GM21529 (cell line): ENCODE data around the gene ELOVL6.
"Not testable (repeated sequence)": the region's sequence is repeated elsewhere in the genome, so short reads cannot be mapped to it uniquely, and the experiment has no call there.

ENCODE experiments used
- ATAC-seq: cut with Tn5 transposase; IDR thresholded peaks from one replicate; pipeline ENCODE4 v1.9.1; 2021; ENCODE audit not compliant: unreplicated experiment

Gene ELOVL6

GRCh38 chr4:110196871-110197528, 1.4 kb downstream of the ELOVL6 start:
- peak; percentile 24 for ATAC-seq

- ATAC-seq, result peak; percentile 27
Measured at GRCh38 chr4:110196206-110196870, 2.1 kb downstream of the ELOVL6 start.

DNA sequence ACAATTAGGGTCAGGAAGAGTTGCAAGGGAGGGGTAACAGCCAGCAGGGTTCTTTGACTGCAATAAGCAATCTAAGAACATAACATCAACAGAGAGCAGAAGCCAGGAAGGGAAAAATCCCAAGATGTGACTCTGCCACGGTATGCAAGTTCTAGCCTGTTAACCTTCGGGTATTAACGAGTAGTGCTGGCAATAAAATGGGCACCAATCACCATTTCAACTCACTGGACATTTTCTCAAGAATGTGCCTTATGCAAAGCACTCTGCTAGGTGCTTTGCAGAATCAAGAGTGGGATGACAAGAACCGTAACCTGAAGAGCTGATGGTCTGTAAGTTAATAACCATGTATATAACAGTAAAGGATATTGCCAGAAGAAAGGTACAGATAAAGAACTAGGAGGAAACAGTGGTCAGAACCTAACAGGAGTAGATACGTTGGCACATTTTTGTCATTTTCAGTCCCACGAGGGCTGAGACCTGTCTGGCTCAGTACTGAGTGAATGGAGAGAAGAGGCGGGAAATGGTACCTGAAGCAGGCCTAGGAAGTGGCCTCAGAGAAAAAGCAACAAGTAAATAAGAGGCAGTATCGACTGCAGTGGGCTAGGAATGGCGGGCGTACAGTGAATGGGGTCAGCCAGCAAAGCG, 2.7 kb downstream of the ELOVL6 start:
- peak; percentile 5 for ATAC-seq

- ATAC-seq, result peak; percentile 70
Measured at GRCh38 chr4:110193822-110194761, 4.3 kb downstream of the ELOVL6 start.

GRCh38 chr4:110193287-110193686, 5.1 kb downstream of the ELOVL6 start:
- not testable (repeated sequence) for ATAC-seq

- no peak for ATAC-seq
Measured at GRCh38 chr4:110190249-110190648, 8.2 kb downstream of the ELOVL6 start.

- ATAC-seq, result no peak
Measured at GRCh38 chr4:110188113-110188512, 10.3 kb downstream of the ELOVL6 start.

- ATAC-seq, result no peak
Measured at GRCh38 chr4:110184791-110185155, 13.6 kb downstream of the ELOVL6 start.

DNA sequence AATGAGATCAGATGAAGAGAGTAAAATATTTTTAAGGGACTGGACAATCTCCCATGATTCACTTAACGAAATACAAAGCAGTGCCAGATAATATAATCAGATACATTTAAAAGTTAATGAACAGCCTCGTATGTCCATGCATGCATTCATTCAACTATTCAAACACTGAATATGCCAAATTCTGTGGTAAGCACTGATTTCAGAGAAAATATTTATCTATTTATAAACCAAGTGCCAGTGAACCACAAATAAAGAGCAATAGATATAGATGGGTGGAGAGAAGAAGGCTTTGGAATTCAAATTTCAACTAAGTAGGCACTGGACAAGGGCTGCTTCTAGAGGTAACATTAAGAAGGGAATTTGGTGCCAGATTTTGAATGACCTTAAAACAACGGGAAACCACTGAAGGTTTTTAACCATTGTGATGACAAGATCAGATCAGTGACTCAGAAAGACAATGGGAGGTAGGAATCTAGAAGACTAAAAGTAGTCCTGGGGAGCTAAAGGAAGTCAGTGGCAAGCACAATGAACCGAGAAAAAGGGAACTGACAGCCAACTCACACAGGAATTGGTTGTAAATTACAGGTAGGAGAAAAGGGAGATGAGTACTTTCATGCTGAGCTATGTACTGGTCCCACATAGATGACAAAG, 14.2 kb downstream of the ELOVL6 start:
- no peak for ATAC-seq

GRCh38 chr4:110183643-110184042, 14.8 kb downstream of the ELOVL6 start:
- no peak for ATAC-seq

- no peak for ATAC-seq
Measured at GRCh38 chr4:110183058-110183457, 15.4 kb downstream of the ELOVL6 start.

- no peak for ATAC-seq
Measured at GRCh38 chr4:110181890-110182289, 16.5 kb downstream of the ELOVL6 start.

DNA sequence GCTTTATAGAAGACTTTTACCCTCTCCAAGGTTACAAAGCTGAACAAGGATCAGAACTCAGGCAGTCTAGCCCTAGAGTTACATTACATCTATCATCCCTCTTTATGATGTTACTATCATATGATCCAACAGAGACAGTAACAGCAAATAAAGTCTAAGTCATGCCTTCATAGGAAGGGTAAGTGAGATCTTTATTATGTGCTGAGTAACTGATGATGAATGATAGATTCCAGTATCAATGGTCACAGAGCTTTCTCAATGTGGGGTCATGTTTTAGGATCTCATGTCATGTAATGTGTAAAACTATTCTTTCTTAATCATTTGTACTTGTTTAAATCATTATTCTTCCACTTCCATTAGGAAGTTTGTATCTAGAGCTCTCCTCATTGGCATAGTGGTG, 22.8 kb downstream of the ELOVL6 start:
- no peak for ATAC-seq

DNA sequence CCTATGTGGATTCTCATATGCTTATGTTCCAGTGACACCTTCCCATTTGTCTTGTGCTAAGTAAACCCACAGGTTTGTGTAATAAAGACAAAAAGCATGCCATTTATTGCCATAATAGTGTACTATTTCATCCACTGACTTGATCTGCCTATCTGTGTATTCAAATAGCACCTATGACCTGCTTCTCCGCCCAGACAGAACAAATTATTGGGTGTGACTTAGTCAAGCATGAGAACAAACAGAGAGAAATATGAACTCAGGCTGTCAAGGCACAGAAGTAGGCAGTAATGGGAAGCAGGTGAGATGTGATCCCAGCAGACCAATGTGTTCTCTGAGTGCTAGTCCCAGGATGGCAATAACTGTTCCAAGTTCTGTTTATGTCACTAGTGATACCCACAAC, 25.4 kb downstream of the ELOVL6 start:
- ATAC-seq, result no peak

DNA sequence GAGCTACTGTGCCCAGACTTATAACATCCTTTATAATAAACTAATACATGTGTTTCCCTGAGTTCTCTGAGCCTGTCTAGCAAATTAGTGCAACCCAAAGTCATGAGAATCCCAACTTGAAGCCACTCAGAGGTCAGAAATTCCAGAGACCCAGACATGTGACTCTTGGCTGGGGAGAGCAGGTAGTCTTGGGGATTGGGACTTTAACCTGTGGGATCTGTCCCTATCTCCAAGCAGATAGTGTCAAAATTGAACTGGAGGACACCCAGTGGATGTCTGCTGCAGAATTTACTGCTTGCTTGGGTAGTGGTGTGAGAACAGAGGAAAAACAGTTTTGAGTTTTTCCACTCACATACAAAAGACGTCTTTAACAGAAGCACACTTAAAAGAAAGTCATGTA, 26.4 kb downstream of the ELOVL6 start:
- ATAC-seq, result no peak

DNA sequence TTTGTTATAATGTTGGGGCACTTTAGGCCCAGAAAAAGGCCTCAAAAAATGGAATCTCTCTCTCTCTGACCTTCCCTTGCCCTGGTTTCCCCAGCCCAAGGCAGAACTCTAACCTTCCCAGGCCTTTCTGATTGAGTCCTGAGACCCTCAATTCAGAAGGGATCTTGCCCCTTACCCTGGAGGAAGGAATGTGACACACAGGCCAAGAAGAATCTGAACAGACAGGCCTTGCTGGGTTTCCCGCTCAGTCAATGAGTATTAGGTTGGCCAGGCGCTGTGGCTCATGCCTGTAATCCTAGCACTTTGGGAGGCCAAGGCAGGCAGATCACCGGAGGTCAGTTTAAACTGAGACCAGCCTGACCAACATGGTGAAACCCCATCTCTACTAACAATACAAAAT, 27.6 kb downstream of the ELOVL6 start:
- ATAC-seq, result no peak

- ATAC-seq, result peak; percentile 73
Measured at GRCh38 chr4:110165382-110166286, 32.8 kb downstream of the ELOVL6 start.

DNA sequence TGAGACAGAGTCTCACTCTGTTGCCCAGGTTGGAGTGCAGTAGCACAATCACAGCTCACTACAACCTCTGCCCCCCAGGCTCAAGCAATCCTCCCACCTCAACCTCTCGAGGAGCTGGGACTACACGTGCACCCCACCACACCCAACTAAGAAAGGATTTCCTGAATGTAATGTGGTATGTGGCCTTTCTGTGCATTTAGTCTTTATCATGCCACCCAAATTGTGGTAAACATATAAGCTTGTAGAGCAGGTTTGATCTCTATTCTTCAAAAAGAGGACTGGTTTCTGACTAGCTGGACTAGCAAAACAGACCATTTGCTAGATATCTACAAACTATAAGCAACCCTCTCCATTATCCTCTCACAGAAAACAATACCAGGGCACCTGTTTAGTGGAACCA, 33.6 kb downstream of the ELOVL6 start:
- no peak for ATAC-seq

GRCh38 chr4:110164251-110164650, 34.2 kb downstream of the ELOVL6 start:
- no peak for ATAC-seq
